IPS-15b (cell line): ENCODE measurements around the gene ZNF613.
"Not testable (repeated sequence)": the region's sequence is repeated elsewhere in the genome, so short reads cannot be mapped to it uniquely, and the experiment has no call there.

Experiments used
- H3K27me3 ChIP-seq: one replicate; pipeline ENCODE4 v1.6.1; 2013; ENCODE audit warnings: low read length; ENCODE audit not compliant: control insufficient read depth, insufficient read depth
- H3K36me3 ChIP-seq: one replicate; pipeline ENCODE4 v1.6.1; 2013; ENCODE audit warnings: low read length; ENCODE audit not compliant: control insufficient read depth, insufficient read depth
- H3K4me1 ChIP-seq: one replicate; pipeline ENCODE4 v1.6.1; 2013; ENCODE audit warnings: mild to moderate bottlenecking, low read length; ENCODE audit not compliant: control insufficient read depth, insufficient read depth
- H3K4me3 ChIP-seq: one replicate; pipeline ENCODE4 v1.5.1; 2013; ENCODE audit warnings: low read depth, low read length
- H3K9ac ChIP-seq: one replicate; pipeline ENCODE4 v1.6.1; 2013; ENCODE audit warnings: low read depth, mild to moderate bottlenecking, low read length
- H3K9me3 ChIP-seq: one replicate; pipeline ENCODE4 v1.6.1; 2013; ENCODE audit warnings: mild to moderate bottlenecking, low read length; ENCODE audit not compliant: control insufficient read depth, insufficient read depth

Gene ZNF613

GRCh38 chr19:51980116-51980736, 53.0 kb downstream of the ZNF613 start:
- Histone ChIP-seq H3K4me3 (no peak overlapping the region), H3K9ac (no peak overlapping the region), H3K36me3 (no peaks in the 10 kb centered on the region), H3K4me1 (no peaks in the 10 kb centered on the region), H3K27me3 (no peaks in the 10 kb centered on the region), H3K9me3 (no peaks in the 10 kb centered on the region)

- not testable (repeated sequence) for H3K27me3 ChIP-seq, H3K4me1 ChIP-seq, H3K36me3 ChIP-seq, H3K4me3 ChIP-seq, H3K9me3 ChIP-seq, H3K9ac ChIP-seq
Measured at GRCh38 chr19:51980926-51981325, 53.7 kb downstream of the ZNF613 start.

- no peak overlapping the region for H3K9ac ChIP-seq
- no peaks in the 10 kb centered on the region for H3K27me3 ChIP-seq
- no peaks in the 10 kb centered on the region for H3K4me1 ChIP-seq
- no peaks in the 10 kb centered on the region for H3K9me3 ChIP-seq
- no peak overlapping the region for H3K4me3 ChIP-seq
- no peaks in the 10 kb centered on the region for H3K36me3 ChIP-seq
Measured at GRCh38 chr19:51983361-51983760, 56.1 kb downstream of the ZNF613 start.

- Histone ChIP-seq H3K9ac (peak within 1 kb of the TSS; percentile 82), H3K36me3 (no peaks in the 10 kb centered on the region), H3K4me3 (peak within 1 kb of the TSS; percentile 99), H3K4me1 (no peaks in the 10 kb centered on the region), H3K27me3 (no peaks in the 10 kb centered on the region), H3K9me3 (no peaks in the 10 kb centered on the region)
Measured at GRCh38 chr19:51986309-51987291, 59.3 kb downstream of the ZNF613 start, which contains the start of gene ZNF350. Gene ZNF350, minus strand, starts transcription at chr19:51986840. Its CDS starts 12,480 bp downstream, at chr19:51974360.

- no peaks in the 10 kb centered on the region for H3K4me1 ChIP-seq
- H3K4me3 ChIP-seq, result no peak overlapping the region
- H3K27me3 ChIP-seq, result no peaks in the 10 kb centered on the region
- H3K9me3 ChIP-seq, result peaks cover 46% of the 10 kb centered on the region
- peaks cover 28% of the 10 kb centered on the region for H3K36me3 ChIP-seq
- H3K9ac ChIP-seq, result no peak overlapping the region
Measured at GRCh38 chr19:51993422-51993821, 66.2 kb downstream of the ZNF613 start.

- no peak overlapping the region for H3K4me3 ChIP-seq
- H3K9ac ChIP-seq, result no peak overlapping the region
- H3K36me3 ChIP-seq, result peaks cover 29% of the 10 kb centered on the region
- no peaks in the 10 kb centered on the region for H3K4me1 ChIP-seq
- H3K9me3 ChIP-seq, result peaks cover 47% of the 10 kb centered on the region
- no peaks in the 10 kb centered on the region for H3K27me3 ChIP-seq
Measured at GRCh38 chr19:51994048-51994644, 66.9 kb downstream of the ZNF613 start.
